Epidermal melanocyte (primary cell): Measurements from ENCODE around the gene MYPOP.

Experiments used
- DNase-seq: peaks from one replicate; pipeline ENCODE4 v3.0.0; 2011; ENCODE audit warnings: low spot score; ENCODE audit not compliant: insufficient read length

The MYPOP gene

GRCh38 chr19:45863840-45864628 is 38.4 kb downstream of the MYPOP start, which contains the start of gene FOXA3:
Gene FOXA3, plus strand, starts transcription at chr19:45864326. Its CDS starts 131 bp downstream, at chr19:45864457.
- no peak for DNase-seq

GRCh38 chr19:45863335-45863839 is 39.0 kb downstream of the MYPOP start:
- no peak for DNase-seq

DNA sequence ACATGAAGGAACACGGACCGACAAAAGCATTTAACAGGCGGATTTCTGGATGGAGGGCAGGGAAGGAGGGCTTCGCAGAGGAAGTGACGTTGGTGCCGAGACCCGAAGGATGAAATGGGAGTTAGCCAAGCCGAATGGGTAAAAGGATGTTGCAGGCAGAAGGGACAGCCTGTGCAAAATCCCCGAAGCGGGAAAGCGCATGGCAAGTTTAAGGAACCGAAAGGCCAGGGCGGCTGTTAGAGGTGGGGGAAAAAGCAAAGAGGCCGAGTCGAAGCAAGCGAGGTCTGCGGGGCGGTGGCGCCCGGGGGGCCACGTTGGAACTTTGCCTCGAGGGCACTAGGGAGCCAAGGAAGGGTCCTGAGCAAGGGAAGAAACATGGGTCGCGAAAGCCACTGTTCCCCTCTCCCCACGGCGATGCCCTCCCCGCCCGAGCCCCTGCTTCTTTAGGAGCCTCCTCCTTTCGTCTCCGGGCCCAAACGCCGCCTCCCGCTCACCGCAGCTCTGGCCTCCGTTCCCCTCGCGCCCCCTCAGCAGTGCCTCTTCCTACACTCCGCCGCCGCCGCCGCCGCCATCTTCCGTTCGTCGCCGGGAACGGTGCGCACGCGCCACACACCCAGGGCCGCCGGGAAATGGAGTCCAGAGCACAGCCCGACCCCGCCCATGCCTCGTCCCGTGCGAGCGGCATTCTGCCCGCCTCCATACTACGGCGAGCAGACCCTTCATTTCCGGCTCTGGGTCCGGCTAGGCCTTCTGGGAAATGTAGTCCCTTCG is 39.7 kb downstream of the MYPOP start, which contains the start of gene SYMPK:
SYMPK (minus strand) TSS at position 584 of the 771 bp plus-strand sequence. CDS start 8,652 bp downstream, outside the sequence.
- DNase-seq = peak; percentile 100

DNA sequence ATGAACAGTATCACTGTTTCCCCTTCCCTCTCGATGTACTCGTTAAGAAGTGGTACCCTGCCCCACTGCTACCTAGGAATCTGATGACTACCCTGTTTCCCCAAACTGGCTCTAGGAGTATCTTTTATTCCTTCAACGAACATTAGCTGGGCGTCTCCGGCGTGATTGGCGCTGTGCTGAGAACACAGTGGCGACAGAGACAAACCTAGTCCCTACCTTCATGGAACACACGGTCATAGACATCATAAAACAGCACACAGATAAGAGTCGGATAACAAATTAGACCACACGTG is 40.2 kb downstream of the MYPOP start:
- DNase-seq = no peak

GRCh38 chr19:45860359-45861259 is 41.8 kb downstream of the MYPOP start:
- DNase-seq = no peak

GRCh38 chr19:45854167-45854778 is 48.1 kb downstream of the MYPOP start:
- DNase-seq = no peak

- no peak for DNase-seq
Observed at GRCh38 chr19:45852983-45853382, 49.4 kb downstream of the MYPOP start.

DNA sequence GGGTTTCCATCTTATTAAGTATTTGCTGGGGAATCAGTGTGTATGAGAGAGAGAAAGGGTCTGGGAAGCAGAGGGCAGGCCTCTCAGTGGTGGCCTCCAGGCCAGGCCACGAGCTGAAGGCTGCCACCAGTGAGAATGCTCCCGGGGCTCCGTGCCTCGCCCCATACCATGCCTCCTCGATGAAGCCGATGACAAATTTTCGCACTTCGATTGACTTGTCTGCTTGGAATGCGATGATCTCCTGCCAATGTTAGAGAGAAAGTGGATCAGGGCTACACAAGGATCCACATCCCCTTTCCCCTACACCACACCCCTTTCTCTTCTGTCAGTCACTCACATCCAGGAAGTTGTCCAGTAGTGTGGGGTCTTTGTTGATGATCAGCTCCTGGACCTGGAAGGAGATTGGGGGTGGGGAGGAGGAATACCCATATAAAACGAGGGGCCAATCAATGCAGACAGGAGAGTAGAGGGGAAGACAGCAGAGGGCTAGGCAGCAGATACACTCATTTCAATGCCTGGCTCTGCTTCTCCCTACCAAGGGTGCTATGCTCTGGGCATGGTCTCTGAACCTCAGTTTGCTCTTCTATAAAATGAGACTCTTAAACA is 50.2 kb downstream of the MYPOP start:
- no peak for DNase-seq

DNA sequence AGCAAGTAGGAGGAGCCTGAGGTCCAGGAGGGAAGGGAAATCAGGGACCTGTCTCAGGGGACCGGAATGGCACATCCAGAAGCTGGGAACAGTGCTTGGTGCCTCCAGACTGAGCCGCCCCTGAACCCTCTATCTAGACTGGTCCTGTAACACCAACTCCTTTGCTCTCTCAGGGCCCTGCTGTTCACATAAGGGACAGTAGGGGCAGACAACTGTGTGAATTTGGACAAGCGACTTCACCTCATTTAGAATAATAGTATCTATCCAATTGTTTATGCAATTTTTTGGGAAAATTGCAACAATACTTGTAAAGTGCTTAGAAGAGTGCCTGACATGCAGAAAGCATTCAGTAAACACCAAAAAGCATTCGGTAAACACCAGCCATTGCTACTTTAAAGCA is 53.5 kb downstream of the MYPOP start:
- DNase-seq = no peak

DNA sequence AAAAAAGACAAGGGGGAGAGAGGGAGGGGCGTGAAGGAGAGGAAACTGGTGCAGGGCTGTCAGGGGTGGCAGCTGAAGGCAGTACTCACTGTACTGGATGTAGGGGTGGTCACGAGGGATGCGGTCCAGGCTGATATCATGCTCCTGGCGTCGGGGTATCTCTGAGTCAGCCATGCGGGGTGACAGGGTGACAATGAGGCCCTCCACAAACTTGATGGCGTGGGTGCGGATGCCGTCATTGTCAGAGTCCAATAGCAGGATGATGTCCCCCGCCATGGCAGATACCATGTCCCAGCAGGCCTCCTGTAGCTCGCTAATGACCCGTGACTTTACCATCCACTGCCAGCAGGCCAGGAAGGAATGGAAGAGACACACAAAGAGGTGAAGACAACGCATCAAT is 54.8 kb downstream of the MYPOP start:
- DNase-seq = no peak

DNA sequence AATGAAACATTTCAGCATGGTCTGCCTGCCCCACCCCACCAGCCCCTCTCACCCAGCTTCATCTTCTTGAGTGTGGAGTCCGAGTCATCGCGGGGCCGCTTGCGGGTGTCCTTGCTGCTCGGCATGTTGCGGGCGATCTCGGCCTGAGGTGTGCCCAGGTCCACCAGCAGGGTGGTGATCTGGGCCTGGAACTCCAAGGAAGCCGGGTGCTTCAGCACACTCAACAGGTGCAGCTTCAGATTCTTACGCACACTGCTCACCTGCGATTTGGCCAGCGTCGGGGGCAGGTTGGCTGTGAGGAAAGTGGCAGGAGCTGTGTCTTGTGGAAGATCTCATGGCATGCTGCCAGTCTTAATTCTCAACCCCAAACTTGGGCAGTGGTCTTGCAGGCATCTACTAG is 60.2 kb downstream of the MYPOP start:
- DNase-seq = no peak
